Measurements from ENCODE around the gene UBR1. TPM values are rescaled to one million over a fixed set of nuclear protein-coding genes. Genes with fewer than 3 reads are reported as not detected.

Gene UBR1
- total RNA-seq, 1 experiment from 2014 or later, result 18.6 TPM

GRCh38 chr15:43127752-43128151 is 21.9 kb upstream of the UBR1 start:
- DNase-seq, result peak; percentile 30
- no TSS peak for BruUV-seq (replicated peaks)
- H3K9me3 Mint-ChIP-seq (ENCODE audit: low read depth, unreplicated experiment), result no peaks in the 10 kb centered on the region

GRCh38 chr15:43126356-43126755 is 20.5 kb upstream of the UBR1 start:
- peaks cover 16% of the 10 kb centered on the region for H3K36me3 Mint-ChIP-seq (ENCODE audit: insufficient read depth, unreplicated experiment)
- CTCF ChIA-PET, result no interaction called here
- peaks cover 23% of the 10 kb centered on the region for H3K4me1 Mint-ChIP-seq (ENCODE audit: low read depth, unreplicated experiment)
- intact Hi-C loops (cut with micrococcal nuclease; ENCODE audit: unreplicated experiment), result no loop called here
- H3K4me3 Mint-ChIP-seq (ENCODE audit: low read depth, unreplicated experiment), result no peak overlapping the region
- TF ChIP-seq CTCF (IDR thresholded peaks at IDR 0.05; ENCODE audit: unreplicated experiment), result no peak
- no peak for DNase-seq
- H3K27ac Mint-ChIP-seq (ENCODE audit: unreplicated experiment), result no peak overlapping the region
- H3K27me3 Mint-ChIP-seq (ENCODE audit: unreplicated experiment), result no peaks in the 10 kb centered on the region
- no peaks in the 10 kb centered on the region for H3K9me3 Mint-ChIP-seq (ENCODE audit: low read depth, unreplicated experiment)
- no TSS peak for BruUV-seq (replicated peaks)

More at GRCh38 chr15:43127752-43128151, 21.9 kb upstream of the UBR1 start:
- peaks cover 15% of the 10 kb centered on the region for H3K36me3 Mint-ChIP-seq (ENCODE audit: insufficient read depth, unreplicated experiment)
- intact Hi-C loops (cut with micrococcal nuclease; ENCODE audit: unreplicated experiment), result no loop called here
- peak overlapping the region; percentile 45 for H3K4me3 Mint-ChIP-seq (ENCODE audit: low read depth, unreplicated experiment)
- peaks cover 23% of the 10 kb centered on the region for H3K4me1 Mint-ChIP-seq (ENCODE audit: low read depth, unreplicated experiment)
- H3K27ac Mint-ChIP-seq (ENCODE audit: unreplicated experiment), result peak overlapping the region; percentile 71
- no peaks in the 10 kb centered on the region for H3K27me3 Mint-ChIP-seq (ENCODE audit: unreplicated experiment)
- TF ChIP-seq CTCF (IDR thresholded peaks at IDR 0.05; ENCODE audit: unreplicated experiment), result no peak
- CTCF ChIA-PET, result no interaction called here

- Mint-ChIP-seq H3K36me3 (ENCODE audit: insufficient read depth, unreplicated experiment) (peaks cover 16% of the 10 kb centered on the region), H3K27me3 (ENCODE audit: unreplicated experiment) (no peaks in the 10 kb centered on the region), H3K4me1 (ENCODE audit: low read depth, unreplicated experiment) (peaks cover 23% of the 10 kb centered on the region), H3K9me3 (ENCODE audit: low read depth, unreplicated experiment) (no peaks in the 10 kb centered on the region), H3K27ac (ENCODE audit: unreplicated experiment) (no peak overlapping the region), H3K4me3 (ENCODE audit: low read depth, unreplicated experiment) (peak overlapping the region; percentile 37)
- TF ChIP-seq CTCF (IDR thresholded peaks at IDR 0.05; ENCODE audit: unreplicated experiment), result no peak
- BruUV-seq (replicated peaks), result no TSS peak
- DNase-seq, result no peak
- CTCF ChIA-PET, result interaction anchor here (0.7 kb wide), 1 partner anchor 9 kb away, joined by 5 read pairs; no protein-coding TSS in a partner anchor
- intact Hi-C loops (cut with micrococcal nuclease; ENCODE audit: unreplicated experiment), result no loop called here
These were observed 19.3 kb upstream of the UBR1 start for GRCh38 chr15:43125100-43125661.

GRCh38 chr15:43121863-43122262 is 16.0 kb upstream of the UBR1 start:
- intact Hi-C loops (cut with micrococcal nuclease; ENCODE audit: unreplicated experiment), result no loop called here
- Mint-ChIP-seq H3K4me1 (ENCODE audit: low read depth, unreplicated experiment) (peaks cover 25% of the 10 kb centered on the region), H3K9me3 (ENCODE audit: low read depth, unreplicated experiment) (no peaks in the 10 kb centered on the region), H3K27ac (ENCODE audit: unreplicated experiment) (no peak overlapping the region), H3K4me3 (ENCODE audit: low read depth, unreplicated experiment) (peak overlapping the region; percentile 64), H3K27me3 (ENCODE audit: unreplicated experiment) (no peaks in the 10 kb centered on the region), H3K36me3 (ENCODE audit: insufficient read depth, unreplicated experiment) (peaks cover 14% of the 10 kb centered on the region)
- DNase-seq, result no peak
- CTCF ChIA-PET, result no interaction called here
- TF ChIP-seq CTCF (IDR thresholded peaks at IDR 0.05; ENCODE audit: unreplicated experiment), result no peak
- no TSS peak for BruUV-seq (replicated peaks)
